LNCAP (cell line): ENCODE data around the gene CHI3L2.

Source experiments
- CTCF ChIP-seq: fragments of 450-650 bp; IDR thresholded peaks from 2 replicates; pipeline ENCODE4 v1.5.1; 2017; ENCODE audit warnings: mild to moderate bottlenecking

Gene CHI3L2

GRCh38 chr1:111253876-111254275 is 26.4 kb downstream of the CHI3L2 start:
- no peak for TF ChIP-seq CTCF

GRCh38 chr1:111256988-111257658 is 29.6 kb downstream of the CHI3L2 start:
- no peak for TF ChIP-seq CTCF

GRCh38 chr1:111267801-111268508 is 40.4 kb downstream of the CHI3L2 start:
- TF ChIP-seq CTCF: no peak

GRCh38 chr1:111269825-111270406 is 42.4 kb downstream of the CHI3L2 start:
- no peak for TF ChIP-seq CTCF

- no peak for TF ChIP-seq CTCF
Measured at GRCh38 chr1:111270771-111271463, 43.4 kb downstream of the CHI3L2 start.

DNA sequence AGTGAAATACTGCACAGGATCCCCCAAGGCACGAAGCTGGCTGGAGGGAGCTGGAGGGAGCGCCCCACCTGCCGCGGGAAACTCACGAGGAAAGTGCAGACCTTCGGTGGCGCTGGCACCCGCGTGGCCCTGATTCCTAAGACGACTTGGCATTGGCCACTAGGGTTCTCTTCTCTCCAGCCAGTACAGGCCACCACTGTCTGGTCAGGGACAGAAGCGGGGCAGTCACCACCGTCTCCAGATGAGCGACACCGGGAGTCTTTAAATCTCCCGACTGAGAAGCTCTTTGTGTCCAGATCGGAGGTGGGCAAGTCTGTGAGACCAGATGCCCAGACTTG is 43.9 kb downstream of the CHI3L2 start:
- TF ChIP-seq CTCF: no peak

DNA sequence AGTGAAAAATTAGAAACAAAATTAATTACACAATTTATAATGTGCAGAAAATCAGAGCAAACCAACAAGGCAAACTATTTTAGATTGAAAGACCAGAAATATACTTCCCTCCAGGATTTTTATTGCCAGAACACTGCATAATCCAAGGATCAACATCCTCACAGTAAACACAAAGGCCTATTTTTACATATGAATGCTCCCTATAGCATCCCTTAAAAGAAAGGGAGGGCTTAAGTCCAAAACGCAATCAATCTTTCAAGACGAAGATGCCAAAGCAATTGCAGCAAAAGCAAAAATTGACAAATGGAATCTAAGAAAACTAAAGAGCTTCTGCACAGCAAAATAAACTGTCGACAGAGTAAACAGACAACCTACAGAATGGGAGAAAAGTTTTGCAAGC is 44.6 kb downstream of the CHI3L2 start:
- TF ChIP-seq CTCF: no peak
